Keratinocyte (primary cell): Measurements from ENCODE around the gene JAM3. TPM values are rescaled to one million over a fixed set of nuclear protein-coding genes. Genes with fewer than 3 reads are reported as not detected.

ENCODE experiments used
- DNase-seq: peaks from one replicate; pipeline ENCODE4 v3.0.0-alpha.2; 2011; ENCODE audit warnings: low read depth, missing footprints, low spot score
- FAIRE-seq: peaks from 2 replicates; lab custom pipeline; 2011; peaks lifted over from hg19 to GRCh38; lab: Jason Lieb, UNC
- H2AFZ ChIP-seq: 2 replicates; pipeline ENCODE4 v1.6.0; 2012; ENCODE audit warnings: low read length, control low read depth, inconsistent platforms; ENCODE audit not compliant: control insufficient read depth
- H3K27ac ChIP-seq: 2 replicates; pipeline ENCODE4 v1.5.1; 2011; ENCODE audit warnings: low read length; ENCODE audit not compliant: control insufficient read depth, insufficient read depth
- H3K27me3 ChIP-seq: 3 replicates; pipeline ENCODE4 v1.6.0; 2011; ENCODE audit warnings: low read length; ENCODE audit not compliant: control insufficient read depth, insufficient read depth; ENCODE audit errors: extremely low read depth
- H3K36me3 ChIP-seq, 2 experiments: 2 replicates in 1 of 2; 3 replicates in 1 of 2; pipeline ENCODE4 v1.5.1; 2011; ENCODE audit warnings: low read length in 2 of 2, mild to moderate bottlenecking in 1 of 2; ENCODE audit not compliant: control insufficient read depth in 2 of 2, insufficient read depth in 2 of 2; ENCODE audit errors: extremely low read depth in 1 of 2
- H3K4me1 ChIP-seq: 3 replicates; pipeline ENCODE4 v1.5.1; 2011; ENCODE audit warnings: low read length; ENCODE audit not compliant: control insufficient read depth, insufficient read depth; ENCODE audit errors: extremely low read depth
- H3K4me2 ChIP-seq: 3 replicates; pipeline ENCODE4 v1.6.0; 2011; ENCODE audit warnings: low read depth, low read length; ENCODE audit not compliant: control insufficient read depth, insufficient read depth; ENCODE audit errors: extremely low read depth
- H3K4me3 ChIP-seq, 3 experiments: fragments of 200-600 bp in 1 of 3; sonication (generic) in 1 of 3; 2 replicates in 2 of 3; 3 replicates in 1 of 3; pipeline ENCODE4 v1.5.1; 2011 to 2016; ENCODE audit warnings: low read length in 3 of 3, mild to moderate bottlenecking in 3 of 3, control low read depth in 2 of 3, inconsistent platforms in 1 of 3, low read depth in 1 of 3, mixed read lengths in 1 of 3, mixed run types in 1 of 3, moderate library complexity in 1 of 3; ENCODE audit not compliant: control insufficient read depth in 2 of 3, insufficient read depth in 2 of 3; ENCODE audit errors: extremely low read depth in 1 of 3
- H3K79me2 ChIP-seq: 2 replicates; pipeline ENCODE4 v1.6.0; 2012; ENCODE audit warnings: low read length; ENCODE audit not compliant: control insufficient read depth, insufficient read depth
- H3K9ac ChIP-seq: 3 replicates; pipeline ENCODE4 v1.6.0; 2011; ENCODE audit warnings: low read length; ENCODE audit not compliant: control insufficient read depth, insufficient read depth; ENCODE audit errors: extremely low read depth
- H3K9me1 ChIP-seq: 3 replicates; pipeline ENCODE4 v1.6.0; 2011; ENCODE audit warnings: low read length; ENCODE audit not compliant: control insufficient read depth, insufficient read depth; ENCODE audit errors: extremely low read depth
- H3K9me3 ChIP-seq: 2 replicates; pipeline ENCODE4 v1.5.1; 2012; ENCODE audit warnings: low read depth, low read length; ENCODE audit not compliant: control insufficient read depth
- H4K20me1 ChIP-seq: 3 replicates; pipeline ENCODE4 v1.6.0; 2011; ENCODE audit warnings: low read length; ENCODE audit not compliant: control insufficient read depth, insufficient read depth; ENCODE audit errors: extremely low read depth
- CTCF ChIP-seq, 3 experiments: IDR thresholded peaks in 1 of 3; conservative IDR thresholded peaks in 1 of 3; optimal IDR thresholded peaks in 1 of 3; 2 replicates in 2 of 3; 3 replicates in 1 of 3; pipeline versions ENCODE3 to v1.5.1; 2011; ENCODE audit warnings: low read length in 3 of 3, mild to moderate bottlenecking in 3 of 3, moderate library complexity in 2 of 3, control low read depth in 1 of 3, inconsistent platforms in 1 of 3; ENCODE audit not compliant: insufficient read depth in 2 of 3; ENCODE audit errors: extremely low read depth in 1 of 3
- EZH2 ChIP-seq: IDR thresholded peaks from one replicate; pipeline ENCODE4 v1.6.1; 2012; ENCODE audit warnings: inconsistent platforms, mild to moderate bottlenecking, low read length, moderate library complexity
- dilution Hi-C: fragments of 300-500 bp; cut with MboI; formaldehyde crosslinking; loops from one replicate; pipeline ENCODE4 v1.7.0; 2020; ENCODE audit warnings: low sequenced_read_pairs; ENCODE audit not compliant: extremely low pct_ligation_motif_present
- polyA plus RNA-seq, 5 experiments: library from polyadenylated mRNA; depleted of rRNA in 3 of 5; stranded (reverse) in 3 of 5; stranded (forward) in 1 of 5; unstranded in 1 of 5; fragments of >200 nt; gene quantifications; 1 replicate in 1 of 5; 2 replicates in 3 of 5; 3 replicates in 1 of 5; pipeline versions ENCODE4 v1.2.1 to v1.2.3, GENCODE V29; 2011 to 2012; ENCODE audit warnings: missing spikeins in 2 of 5, low read depth in 1 of 5, low replicate concordance in 1 of 5

Gene JAM3
- polyA plus RNA-seq, 1 donor (not counting 4 experiments of a cell fraction or from before 2014, with no cell fraction given) = 11.4 TPM

- DNase-seq = no peak
- no peak for TF ChIP-seq EZH2
- TF ChIP-seq CTCF (optimal IDR thresholded peaks at IDR 0.05 in 1 of 3, IDR thresholded peaks at IDR 0.05 in 1 of 3, conservative IDR thresholded peaks at IDR 0.05 in 1 of 3; ENCODE audit: extremely low read depth in 1 of 3, insufficient read depth in 2 of 3, low read length in 3 of 3) = no peak
- no peak overlapping the region for H2AFZ ChIP-seq
- no peaks in the 10 kb centered on the region for H3K9me3 ChIP-seq
- no peak for FAIRE-seq
- H3K9ac ChIP-seq = no peak overlapping the region
- H3K4me3 ChIP-seq = no peak overlapping the region
- H3K27me3 ChIP-seq = peaks cover 3% of the 10 kb centered on the region
- no peaks in the 10 kb centered on the region for H4K20me1 ChIP-seq
- H3K9me1 ChIP-seq = no peaks in the 10 kb centered on the region
- H3K4me1 ChIP-seq = no peaks in the 10 kb centered on the region
- no peak overlapping the region for H3K4me2 ChIP-seq
- H3K36me3 ChIP-seq = no peaks in the 10 kb centered on the region
- H3K79me2 ChIP-seq = no peaks in the 10 kb centered on the region
- H3K27ac ChIP-seq = no peak overlapping the region
- dilution Hi-C loops = no loop called here
These were observed 2.4 kb downstream of the JAM3 start for GRCh38 chr11:134071306-134071705.

- TF ChIP-seq CTCF (optimal IDR thresholded peaks at IDR 0.05 in 1 of 3, IDR thresholded peaks at IDR 0.05 in 1 of 3, conservative IDR thresholded peaks at IDR 0.05 in 1 of 3; ENCODE audit: extremely low read depth in 1 of 3, insufficient read depth in 2 of 3, low read length in 3 of 3) = no peak
- TF ChIP-seq EZH2 = no peak
- peaks cover 3% of the 10 kb centered on the region for H3K27me3 ChIP-seq
- H4K20me1 ChIP-seq = no peaks in the 10 kb centered on the region
- no peaks in the 10 kb centered on the region for H3K79me2 ChIP-seq
- H3K27ac ChIP-seq = no peak overlapping the region
- no peak overlapping the region for H2AFZ ChIP-seq
- H3K4me1 ChIP-seq = no peaks in the 10 kb centered on the region
- FAIRE-seq (no peak), DNase-seq (no peak)
- dilution Hi-C loops = no loop called here
- H3K4me3 ChIP-seq = no peak overlapping the region
- H3K4me2 ChIP-seq = no peak overlapping the region
- H3K36me3 ChIP-seq = no peaks in the 10 kb centered on the region
- H3K9me1 ChIP-seq = no peaks in the 10 kb centered on the region
- no peak overlapping the region for H3K9ac ChIP-seq
- no peaks in the 10 kb centered on the region for H3K9me3 ChIP-seq
These were observed 3.0 kb downstream of the JAM3 start for GRCh38 chr11:134071766-134072402.
